Measurements from ENCODE around the gene PUM2.

DNA sequence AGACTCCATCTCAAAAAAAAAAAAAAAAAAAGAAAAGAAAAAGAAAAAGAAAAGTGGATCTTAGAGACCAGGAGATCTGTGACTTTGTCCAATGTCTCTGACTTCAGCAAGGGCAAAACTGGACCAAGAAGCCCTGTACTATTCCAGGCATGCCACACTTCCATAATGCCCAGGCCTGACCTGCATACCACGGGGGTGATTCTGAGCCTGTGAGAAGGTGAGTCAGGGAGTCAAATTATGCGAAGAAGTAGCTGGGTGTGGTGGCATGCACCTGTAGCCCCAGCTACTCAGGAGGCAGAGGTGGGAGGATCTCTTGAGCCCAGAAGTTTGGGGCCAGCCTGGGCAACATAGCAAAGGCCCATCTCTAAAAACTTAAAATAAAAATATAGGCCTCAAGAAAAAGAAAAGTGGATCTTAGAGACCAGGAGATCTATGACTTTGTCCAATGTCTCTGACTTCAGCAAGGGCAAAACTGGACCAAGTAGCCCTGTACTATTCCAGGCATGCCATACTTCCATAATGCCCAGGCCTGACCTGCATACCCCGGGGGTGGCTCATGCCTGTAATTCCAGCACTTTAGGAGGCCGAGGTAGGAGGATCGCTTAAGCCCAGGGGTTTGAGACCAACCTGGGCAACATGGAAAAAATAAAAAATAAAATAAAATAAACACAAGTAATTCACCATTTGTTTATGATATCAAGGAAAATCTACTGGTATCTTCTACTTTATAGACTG lies 12.2 kb upstream of the PUM2 start:
- TF ChIP-seq, protein P1, sequence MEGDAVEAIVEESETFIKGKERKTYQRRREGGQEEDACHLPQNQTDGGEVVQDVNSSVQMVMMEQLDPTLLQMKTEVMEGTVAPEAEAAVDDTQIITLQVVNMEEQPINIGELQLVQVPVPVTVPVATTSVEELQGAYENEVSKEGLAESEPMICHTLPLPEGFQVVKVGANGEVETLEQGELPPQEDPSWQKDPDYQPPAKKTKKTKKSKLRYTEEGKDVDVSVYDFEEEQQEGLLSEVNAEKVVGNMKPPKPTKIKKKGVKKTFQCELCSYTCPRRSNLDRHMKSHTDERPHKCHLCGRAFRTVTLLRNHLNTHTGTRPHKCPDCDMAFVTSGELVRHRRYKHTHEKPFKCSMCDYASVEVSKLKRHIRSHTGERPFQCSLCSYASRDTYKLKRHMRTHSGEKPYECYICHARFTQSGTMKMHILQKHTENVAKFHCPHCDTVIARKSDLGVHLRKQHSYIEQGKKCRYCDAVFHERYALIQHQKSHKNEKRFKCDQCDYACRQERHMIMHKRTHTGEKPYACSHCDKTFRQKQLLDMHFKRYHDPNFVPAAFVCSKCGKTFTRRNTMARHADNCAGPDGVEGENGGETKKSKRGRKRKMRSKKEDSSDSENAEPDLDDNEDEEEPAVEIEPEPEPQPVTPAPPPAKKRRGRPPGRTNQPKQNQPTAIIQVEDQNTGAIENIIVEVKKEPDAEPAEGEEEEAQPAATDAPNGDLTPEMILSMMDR (IDR thresholded peaks at IDR 0.05 in 4 of 5, conservative IDR thresholded peaks at IDR 0.05 in 1 of 5) = no peak
- no peak for TF ChIP-seq POLR2A (IDR thresholded peaks at IDR 0.05)

All from gastrocnemius medialis (tissue), 4 donors.